SU-DHL-6 (cell line): Measurements from ENCODE around the gene CFHR5.
"Not testable (repeated sequence)": the region's sequence is repeated elsewhere in the genome, so short reads cannot be mapped to it uniquely, and the experiment has no call there.

Source experiments
- H2AFZ ChIP-seq: fragments of 200-600 bp; sonication (generic); 2 replicates; pipeline ENCODE4 v1.6.1; 2014; ENCODE audit warnings: low read depth, mild to moderate bottlenecking, moderate library complexity, mixed read lengths, antibody characterized with exemption, low read length; ENCODE audit not compliant: severe bottlenecking
- H3F3A ChIP-seq: fragments of 200-600 bp; shearing (Covaris generic); 2 replicates; pipeline ENCODE4 v1.6.0; 2016; ENCODE audit warnings: antibody characterized with exemption, mild to moderate bottlenecking; ENCODE audit not compliant: insufficient read depth
- H3K27ac ChIP-seq: fragments of 200-600 bp; sonication (generic); 2 replicates; pipeline ENCODE4 v1.5.1; 2016; ENCODE audit warnings: low read depth, mild to moderate bottlenecking, low read length, moderate library complexity, mixed read lengths
- H3K27me3 ChIP-seq: fragments of 200-600 bp; sonication (generic), shearing (Covaris generic); 2 replicates; pipeline ENCODE4 v1.6.0; 2014; ENCODE audit warnings: mild to moderate bottlenecking, low read length
- H3K36me3 ChIP-seq: fragments of 200-600 bp; sonication (generic); 2 replicates; pipeline ENCODE4 v1.6.1; 2014; ENCODE audit warnings: mild to moderate bottlenecking, low read length, mixed read lengths
- H3K4me2 ChIP-seq: fragments of 300-600, 200-600 bp; shearing (Covaris generic), sonication (generic); 2 replicates; pipeline ENCODE4 v1.6.0; 2014; ENCODE audit warnings: low read length, low read depth, mild to moderate bottlenecking; ENCODE audit not compliant: poor library complexity, severe bottlenecking
- H3K4me3 ChIP-seq: fragments of 200-600 bp; sonication (generic); 2 replicates; pipeline ENCODE4 v1.5.1; 2014; ENCODE audit warnings: antibody characterized with exemption, low read length, mild to moderate bottlenecking, mixed read lengths; ENCODE audit not compliant: insufficient read depth, poor library complexity, severe bottlenecking
- H3K79me2 ChIP-seq: fragments of 200-600 bp; sonication (generic); 2 replicates; pipeline ENCODE4 v1.6.1; 2014; ENCODE audit warnings: mild to moderate bottlenecking, low read length, moderate library complexity; ENCODE audit not compliant: insufficient read depth
- H3K9ac ChIP-seq: fragments of 200-600 bp; sonication (generic); 2 replicates; pipeline ENCODE4 v1.7.0; 2014; ENCODE audit warnings: mild to moderate bottlenecking, low read length
- H3K9me2 ChIP-seq: fragments of 200-600 bp; sonication (generic); replicated peaks from 2 replicates; pipeline ENCODE4 v1.6.1; 2014; ENCODE audit warnings: low read length; ENCODE audit not compliant: insufficient read depth
- H3K9me3 ChIP-seq: fragments of 200-600 bp; sonication (generic); 2 replicates; pipeline ENCODE4 v1.6.1; 2014; ENCODE audit warnings: low read length, mixed read lengths; ENCODE audit not compliant: insufficient read depth
- H4K20me1 ChIP-seq: fragments of 200-600 bp; sonication (generic); 2 replicates; pipeline ENCODE4 v1.6.1; 2014; ENCODE audit warnings: low read depth, mild to moderate bottlenecking, antibody characterized with exemption, low read length, moderate library complexity, mixed read lengths
- CTCF ChIP-seq: fragments of 200-600 bp; sonication (generic); IDR thresholded peaks from one replicate; pipeline ENCODE4 v1.5.1; 2017; ENCODE audit warnings: antibody characterized with exemption, mild to moderate bottlenecking, low read length, moderate library complexity; ENCODE audit not compliant: insufficient read depth, poor library complexity, severe bottlenecking
- EZH2phosphoT487 ChIP-seq: fragments of 200-600 bp; sonication (generic), shearing (Covaris generic); conservative IDR thresholded peaks from 2 replicates; pipeline ENCODE4 v1.6.1; 2018; ENCODE audit warnings: mild to moderate bottlenecking, antibody characterized with exemption, low read length, moderate library complexity, mixed read lengths

The CFHR5 gene

GRCh38 chr1:196977278-196977677 is at the start of gene CFHR5:
TSS of gene CFHR5 (plus strand) at chr1:196977556. CDS start at chr1:196977665, 109 bp downstream.
- TF ChIP-seq EZH2phosphoT487 (no peak), CTCF (no peak)
- Histone ChIP-seq H4K20me1 (no peaks in the 10 kb centered on the region), H3K36me3 (no peaks in the 10 kb centered on the region), H3K27ac (no peak within 1 kb of the TSS), H3K27me3 (no peaks in the 10 kb centered on the region), H3K4me2 (no peak within 1 kb of the TSS), H3K79me2 (no peaks in the 10 kb centered on the region), H3K4me3 (no peak within 1 kb of the TSS), H3F3A (no peaks in the 10 kb centered on the region), H3K9me2 (no peaks in the 10 kb centered on the region), H3K9me3 (no peaks in the 10 kb centered on the region), H3K9ac (no peak within 1 kb of the TSS), H2AFZ (no peak within 1 kb of the TSS)

GRCh38 chr1:196932853-196933252 is 44.5 kb upstream of the CFHR5 start:
- H3F3A ChIP-seq, H3K27me3 ChIP-seq, H3K9me2 ChIP-seq, H3K36me3 ChIP-seq, H2AFZ ChIP-seq, H3K79me2 ChIP-seq, H4K20me1 ChIP-seq, H3K9me3 ChIP-seq, H3K9ac ChIP-seq, H3K4me3 ChIP-seq, H3K27ac ChIP-seq, H3K4me2 ChIP-seq: not testable (repeated sequence)

GRCh38 chr1:196933531-196934189 is 43.7 kb upstream of the CFHR5 start:
- Histone ChIP-seq H3K79me2 (no peaks in the 10 kb centered on the region), H3K36me3 (no peaks in the 10 kb centered on the region), H3K4me2 (no peak overlapping the region), H3K9ac (no peak overlapping the region), H4K20me1 (no peaks in the 10 kb centered on the region), H3K4me3 (no peak overlapping the region), H3K27ac (no peak overlapping the region), H3K27me3 (no peaks in the 10 kb centered on the region), H2AFZ (no peak overlapping the region), H3F3A (no peaks in the 10 kb centered on the region), H3K9me2 (no peaks in the 10 kb centered on the region), H3K9me3 (no peaks in the 10 kb centered on the region)
- TF ChIP-seq EZH2phosphoT487 (no peak), CTCF (no peak)

GRCh38 chr1:196941474-196941873 is 35.9 kb upstream of the CFHR5 start:
- not testable (repeated sequence) for H3K79me2 ChIP-seq, H3K4me2 ChIP-seq, H3K9me3 ChIP-seq, H3K9me2 ChIP-seq, H4K20me1 ChIP-seq, H3K27ac ChIP-seq, H3K27me3 ChIP-seq, H3K4me3 ChIP-seq, H3K9ac ChIP-seq, H3F3A ChIP-seq, H3K36me3 ChIP-seq, H2AFZ ChIP-seq

GRCh38 chr1:196943568-196943967 is 33.8 kb upstream of the CFHR5 start, which contains the start of gene CFHR2:
TSS of gene CFHR2 (plus strand) at chr1:196943738. CDS start at chr1:196943881, 143 bp downstream.
- H2AFZ ChIP-seq, H3K4me2 ChIP-seq, H3K36me3 ChIP-seq, H3K27me3 ChIP-seq, H3K9me2 ChIP-seq, H3K9ac ChIP-seq, H3K4me3 ChIP-seq, H4K20me1 ChIP-seq, H3K9me3 ChIP-seq, H3K27ac ChIP-seq, H3K79me2 ChIP-seq, H3F3A ChIP-seq: not testable (repeated sequence)
